Ovary (tissue), 9 donors: ENCODE data around the gene MYB. TPM values are rescaled to one million over a fixed set of nuclear protein-coding genes. Genes with fewer than 3 reads are reported as not detected.

Experiments
- DNase-seq, 5 donors: peaks; one replicate each; pipeline ENCODE4 v3.0.0-alpha.2; 2019 to 2020
- H3K27ac ChIP-seq, 2 donors: fragments of 200-600 bp; one replicate each; pipeline versions ENCODE4 v1.5.1 to v1.8.0; 2019 to 2022
- H3K27me3 ChIP-seq: fragments of 200-600 bp; one replicate; pipeline ENCODE4 v1.8.0; 2022
- H3K36me3 ChIP-seq: fragments of 200-600 bp; sonication (generic); one replicate; pipeline ENCODE4 v1.5.1; 2019
- H3K4me1 ChIP-seq: one replicate; pipeline ENCODE4 v1.8.1; 2013; ENCODE audit warnings: mild to moderate bottlenecking, moderate library complexity; ENCODE audit not compliant: insufficient read depth
- H3K4me3 ChIP-seq: fragments of 200-600 bp; sonication (generic); one replicate; pipeline ENCODE4 v1.5.1; 2017
- H3K9me3 ChIP-seq, 2 donors: fragments of 200-600 bp in 1 of 2; sonication (generic) in 1 of 2; one replicate each; pipeline versions ENCODE4 v1.5.1 to v1.8.1; 2013 to 2019; ENCODE audit warnings: mild to moderate bottlenecking in 1 of 2, moderate library complexity in 1 of 2
- CTCF ChIP-seq, 3 donors: fragments of 450-650 bp in 2 of 3; fragments of 200-600 bp in 1 of 3; IDR thresholded peaks; one replicate each; pipeline versions ENCODE4 v1.5.1 to v1.8.0; 2016 to 2022; ENCODE audit warnings: antibody characterized with exemption in 3 of 3, mild to moderate bottlenecking in 1 of 3
- EP300 ChIP-seq: sonication (generic); formaldehyde crosslinking; IDR thresholded peaks from one replicate; pipeline ENCODE4 v1.6.1; 2017; ENCODE audit warnings: antibody characterized with exemption
- POLR2A ChIP-seq: fragments of 450-650 bp; IDR thresholded peaks from one replicate; pipeline ENCODE4 v1.6.1; 2017; ENCODE audit warnings: antibody characterized with exemption, mild to moderate bottlenecking, moderate library complexity
- WGBS, 3 donors: extraction: QIAGEN DNeasy Blood & Tissue Kit in 1 of 3; methylation state at CpG; one replicate each; pipeline versions ENCODE4 v1.1.5 to v1.1.7; 2013 to 2017; 5-methylcytosine and 5-hydroxymethylcytosine counted together
- intact Hi-C, 4 donors: fragments of 100-400 bp; cut with DNase I; formaldehyde crosslinking; loops; one replicate each; pipeline versions ENCODE4 v1.11.0 to v1.15.1; 2022 to 2023
- polyA plus RNA-seq, 2 donors: library from polyadenylated mRNA; stranded (reverse); fragments of 200-250 nt in 1 of 2; fragments of 350-450 nt in 1 of 2; fragmentation: Illumina TruSeq in 1 of 2; extraction: RNeasy Lipid Tissue Mini Kit (QIAGEN cat#74804) in 1 of 2; gene quantifications; one replicate each; pipeline ENCODE4 v1.2.3, GENCODE V29; 2013 to 2014
- total RNA-seq, 7 donors: library from RNA; depleted of rRNA in 2 of 7; stranded (reverse); fragments of >200 nt in 2 of 7; fragmentation: NEBNext Ultra II Directional in 3 of 7; extraction: Animal tissue kit (Norgen Biotek cat#: 25700) in 3 of 7; gene quantifications; one replicate each; pipeline versions ENCODE4 v1.1.0 to v1.2.4, GENCODE V29; 2016 to 2023
- donor health status: DM: no; HTN: no; CAD: no; lungs with moderate emphysema.
- donor health status: DM: no; HTN: no; CAD: no.
- donor health status: Bipolar disorder and iron deficiency.
- donor health status: DM: yes; HTN: yes; CAD: no.
- donor health status: DM: no; HTN: no; CAD: no.
- donor health status: DM: yes; HTN: yes; CAD: no.

The MYB gene
- total and polyA plus RNA-seq, 9 donors = 0.07 to 7.0 (median 1.0) TPM; not detected in 2

- 63 to 68% (median 67%) methylated on average over 4 of the region's 4 CpGs for WGBS, 3 donors
Observed at GRCh38 chr6:135256866-135257265, 75.8 kb downstream of the MYB start.

GRCh38 chr6:135257631-135258405 lies 76.7 kb downstream of the MYB start:
- H3K27ac ChIP-seq = no peak overlapping the region
- no peaks in the 10 kb centered on the region for H3K9me3 ChIP-seq

More at GRCh38 chr6:135256866-135257265, 75.8 kb downstream of the MYB start:
- DNase-seq = no peak
- H3K27me3 ChIP-seq = no peaks in the 10 kb centered on the region
- H3K4me1 ChIP-seq = no peaks in the 10 kb centered on the region
- TF ChIP-seq POLR2A (no peak), CTCF (IDR thresholded peaks at IDR 0.05) (no peak)
- H3K36me3 ChIP-seq = no peaks in the 10 kb centered on the region
- H3K4me3 ChIP-seq = no peak overlapping the region
- no peak overlapping the region for H3K27ac ChIP-seq
- intact Hi-C loops = no loop called here
- H3K9me3 ChIP-seq = no peaks in the 10 kb centered on the region

GRCh38 chr6:135258970-135259369 lies 77.9 kb downstream of the MYB start:
- Histone ChIP-seq H3K4me1 (no peaks in the 10 kb centered on the region), H3K27me3 (no peaks in the 10 kb centered on the region), H3K4me3 (no peak overlapping the region), H3K9me3 (no peaks in the 10 kb centered on the region), H3K36me3 (no peaks in the 10 kb centered on the region), H3K27ac (no peak overlapping the region)
- intact Hi-C loops = no loop called here
- TF ChIP-seq CTCF (IDR thresholded peaks at IDR 0.05) (no peak), POLR2A (no peak), EP300 (no peak)
- DNase-seq = no peak
- WGBS, 3 donors = 61 to 67% (median 63%) methylated on average over 6 of the region's 6 CpGs

More at GRCh38 chr6:135257631-135258405, 76.7 kb downstream of the MYB start:
- H3K36me3 ChIP-seq = no peaks in the 10 kb centered on the region
- H3K4me3 ChIP-seq = no peak overlapping the region
- no peaks in the 10 kb centered on the region for H3K4me1 ChIP-seq
- TF ChIP-seq CTCF (IDR thresholded peaks at IDR 0.05) = no peak
- TF ChIP-seq POLR2A = no peak
- no peak for TF ChIP-seq EP300
- DNase-seq = no peak
- intact Hi-C loops = no loop called here
- 70 to 75% (median 73%) methylated on average over 2 of the region's 2 CpGs for WGBS, 3 donors
- H3K27me3 ChIP-seq = no peaks in the 10 kb centered on the region

- no peak for DNase-seq
- TF ChIP-seq EP300 (no peak), CTCF (IDR thresholded peaks at IDR 0.05) (no peak), POLR2A (no peak)
- intact Hi-C loops = no loop called here
- H3K4me3 ChIP-seq = no peak overlapping the region
- H3K9me3 ChIP-seq = no peaks in the 10 kb centered on the region
- H3K36me3 ChIP-seq = no peaks in the 10 kb centered on the region
- no peaks in the 10 kb centered on the region for H3K4me1 ChIP-seq
- H3K27ac ChIP-seq = no peak overlapping the region
- WGBS, 3 donors = 88 to 95% (median 94%) methylated on average over 4 of the region's 4 CpGs
- no peaks in the 10 kb centered on the region for H3K27me3 ChIP-seq
Observed at GRCh38 chr6:135260612-135261011, 79.5 kb downstream of the MYB start.
